Heart left ventricle (tissue), 16 donors: ENCODE results near the gene SIRPD. TPM values are rescaled to one million over a fixed set of nuclear protein-coding genes. Genes with fewer than 3 reads are reported as not detected.

Experiments
- ATAC-seq, 4 donors: fragments of 200-7000 bp; cut with Tn5 transposase; one replicate each; pipeline ENCODE4 v1.9.1; 2020 to 2022; ENCODE audit warnings: moderate library complexity in 4 of 4, mild to moderate bottlenecking in 3 of 4, moderate number of reproducible peaks in 1 of 4
- DNase-seq, 5 donors: peaks; one replicate each; pipeline ENCODE4 v3.0.0-alpha.2; 2020
- H3K27ac ChIP-seq, 12 donors: fragments of 200-600 bp; sonication (generic) in 4 of 12; one replicate each; pipeline versions ENCODE4 v1.5.0 to v1.8.0; 2016 to 2022; ENCODE audit warnings: mild to moderate bottlenecking in 2 of 12
- H3K27me3 ChIP-seq, 9 donors: fragments of 200-600 bp; sonication (generic) in 2 of 9; one replicate each; pipeline versions ENCODE4 v1.5.1 to v1.8.0; 2016 to 2022; ENCODE audit warnings: mild to moderate bottlenecking in 3 of 9
- H3K36me3 ChIP-seq, 9 donors: fragments of 200-600 bp; sonication (generic) in 2 of 9; one replicate each; pipeline versions ENCODE4 v1.5.0 to v1.8.0; 2018 to 2022; ENCODE audit warnings: mild to moderate bottlenecking in 2 of 9
- H3K4me1 ChIP-seq, 12 donors: fragments of 200-600 bp; sonication (generic) in 4 of 12; one replicate each; pipeline versions ENCODE4 v1.5.0 to v1.8.0; 2016 to 2022; ENCODE audit warnings: mild to moderate bottlenecking in 3 of 12
- H3K4me3 ChIP-seq, 12 donors: fragments of 200-600 bp; sonication (generic) in 4 of 12; one replicate each; pipeline versions ENCODE4 v1.5.0 to v1.8.0; 2017 to 2022; ENCODE audit warnings: mild to moderate bottlenecking in 9 of 12, moderate library complexity in 4 of 12
- H3K9me3 ChIP-seq, 12 donors: fragments of 200-600 bp; sonication (generic) in 4 of 12; one replicate each; pipeline versions ENCODE4 v1.5.0 to v1.8.0; 2016 to 2022; ENCODE audit warnings: mild to moderate bottlenecking in 1 of 12
- POLR2A ChIP-seq, 2 donors: fragments of 450-650 bp; IDR thresholded peaks; one replicate each; pipeline ENCODE4 v1.6.1; 2017; ENCODE audit warnings: antibody characterized with exemption in 2 of 2, mild to moderate bottlenecking in 2 of 2, moderate library complexity in 2 of 2
- WGBS, 4 donors: extraction: QIAGEN DNeasy Blood & Tissue Kit in 2 of 4; methylation state at CpG; one replicate each; pipeline versions ENCODE4 v1.1.5 to v1.1.7; 2013 to 2018; 5-methylcytosine and 5-hydroxymethylcytosine counted together
- intact Hi-C, 10 donors: fragments of 100-400 bp; cut with DNase I; formaldehyde crosslinking; loops; one replicate each; pipeline versions ENCODE4 v1.11.1 to v1.14.2; 2022
- polyA plus RNA-seq, 2 donors: library from polyadenylated mRNA; stranded (reverse); fragments of 200-250 nt; gene quantifications; one replicate each; pipeline ENCODE4 v1.2.3, GENCODE V29; 2013
- total RNA-seq, 9 donors: library from RNA; depleted of rRNA in 2 of 9; stranded (reverse); fragments of >200 nt in 2 of 9; fragmentation: NEBNext Ultra II Directional in 3 of 9; extraction: Animal tissue kit (Norgen Biotek cat#: 25700) in 3 of 9; gene quantifications; one replicate each; pipeline versions ENCODE4 v1.1.0 to v1.2.4, GENCODE V29; 2016 to 2023
- TF ChIP-seq, protein P1 (sequence below), 12 donors: fragments of 200-600 bp; sonication (generic) in 4 of 12; IDR thresholded peaks; one replicate each; pipeline versions ENCODE4 v1.5.0 to v1.8.0; 2018 to 2022; ENCODE audit warnings: antibody characterized with exemption in 12 of 12, mild to moderate bottlenecking in 5 of 12
- donor health status: ischemic (EF 13 %, LVEDD 7.1; RV severe dilation, severe dysfunction).
- donor health status: healthy with polysubstance abuse.
- donor health status: DM: no; HTN: yes; CAD: no.
- donor health status: DM: no; HTN: no; CAD: no.
- donor health status: ischemic (EF 25% LVEDD 6.9; RV normal size, moderate dysfunction).
- donor health status: ischemic (EF 25% LVEDD 5.7; RV mildly dilated, moderate dysfunction).
- donor health status: healthy.
- donor health status: DM: yes; HTN: yes; CAD: no.
- donor health status: ischemic (EF 35%, LVEDD 5.7; RV mildly dilated, moderate dysfunction).
- donor health status: nonischemic (EF 11% LVEDD 7.7; RV severe dilation, severe dysfunction).
- donor health status: DM: yes; HTN: yes; CAD: no.
- donor health status: PGD.
- donor health status: ischemic (EF 29% LVEDD 5.4; RV normal size, mild dysfunction).
- donor health status: nonischemic (EF 23%, LVEDD 6.1; RV moderate dilation, normal function).

SIRPD gene
- total and polyA plus RNA-seq, 11 donors, result 1.1 TPM; not detected in 10

GRCh38 chr20:1538655-1539054 is 18.9 kb downstream of the SIRPD start:
- DNase-seq, result no peak
- TF ChIP-seq, protein P1, sequence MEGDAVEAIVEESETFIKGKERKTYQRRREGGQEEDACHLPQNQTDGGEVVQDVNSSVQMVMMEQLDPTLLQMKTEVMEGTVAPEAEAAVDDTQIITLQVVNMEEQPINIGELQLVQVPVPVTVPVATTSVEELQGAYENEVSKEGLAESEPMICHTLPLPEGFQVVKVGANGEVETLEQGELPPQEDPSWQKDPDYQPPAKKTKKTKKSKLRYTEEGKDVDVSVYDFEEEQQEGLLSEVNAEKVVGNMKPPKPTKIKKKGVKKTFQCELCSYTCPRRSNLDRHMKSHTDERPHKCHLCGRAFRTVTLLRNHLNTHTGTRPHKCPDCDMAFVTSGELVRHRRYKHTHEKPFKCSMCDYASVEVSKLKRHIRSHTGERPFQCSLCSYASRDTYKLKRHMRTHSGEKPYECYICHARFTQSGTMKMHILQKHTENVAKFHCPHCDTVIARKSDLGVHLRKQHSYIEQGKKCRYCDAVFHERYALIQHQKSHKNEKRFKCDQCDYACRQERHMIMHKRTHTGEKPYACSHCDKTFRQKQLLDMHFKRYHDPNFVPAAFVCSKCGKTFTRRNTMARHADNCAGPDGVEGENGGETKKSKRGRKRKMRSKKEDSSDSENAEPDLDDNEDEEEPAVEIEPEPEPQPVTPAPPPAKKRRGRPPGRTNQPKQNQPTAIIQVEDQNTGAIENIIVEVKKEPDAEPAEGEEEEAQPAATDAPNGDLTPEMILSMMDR (IDR thresholded peaks at IDR 0.05), result no peak
- TF ChIP-seq POLR2A (IDR thresholded peaks at IDR 0.05), result no peak
- Histone ChIP-seq H3K27me3 (peaks cover 0 to 11% (median 0%) of the 10 kb centered on the region in 9 donors), H3K36me3 (no peaks in the 10 kb centered on the region), H3K4me1 (peaks cover 0 to 26% (median 0%) of the 10 kb centered on the region in 12 donors), H3K4me3 (no peak overlapping the region), H3K27ac (peak overlapping the region in 1 of 12 donors; percentile 86), H3K9me3 (peaks cover 0 to 6% (median 0%) of the 10 kb centered on the region in 12 donors)
- intact Hi-C loops, result no loop called here
- no peak for ATAC-seq

GRCh38 chr20:1537731-1538058 is 19.8 kb downstream of the SIRPD start:
- Histone ChIP-seq H3K9me3 (peaks cover 0 to 6% (median 0%) of the 10 kb centered on the region in 12 donors), H3K27ac (peak overlapping the region in 5 of 12 donors; percentile 11 to 86 (median 65)), H3K4me1 (peaks cover 0 to 26% (median 0%) of the 10 kb centered on the region in 12 donors), H3K27me3 (peaks cover 0 to 15% (median 0%) of the 10 kb centered on the region in 9 donors), H3K36me3 (no peaks in the 10 kb centered on the region), H3K4me3 (peak overlapping the region in 1 of 12 donors; percentile 18)
- DNase-seq (peak; percentile 39 to 76 (median 59)), ATAC-seq (peak; percentile 55 to 90 (median 80))
- intact Hi-C loops, result no loop called here
- TF ChIP-seq POLR2A (IDR thresholded peaks at IDR 0.05), result no peak
- TF ChIP-seq, protein P1 (IDR thresholded peaks at IDR 0.05), result no peak
- WGBS, 4 donors, result 50 to 73% (median 61%) methylated on average over 4 of the region's 4 CpGs

GRCh38 chr20:1536893-1537730 is 20.4 kb downstream of the SIRPD start:
- H3K4me1 ChIP-seq, result peaks cover 0 to 26% (median 0%) of the 10 kb centered on the region in 12 donors
- H3K4me3 ChIP-seq, result peak overlapping the region in 1 of 12 donors; percentile 18
- H3K27ac ChIP-seq, result peak overlapping the region in 6 of 12 donors; percentile 11 to 86 (median 54)
- H3K9me3 ChIP-seq, result peaks cover 0 to 6% (median 0%) of the 10 kb centered on the region in 12 donors
- ATAC-seq, result peak; percentile 55 to 72 (median 60)
- H3K27me3 ChIP-seq, result peaks cover 0 to 20% (median 0%) of the 10 kb centered on the region in 9 donors
- TF ChIP-seq, protein P1 (IDR thresholded peaks at IDR 0.05), result no peak
- TF ChIP-seq POLR2A (IDR thresholded peaks at IDR 0.05), result no peak
- H3K36me3 ChIP-seq, result no peaks in the 10 kb centered on the region
- DNase-seq, result peak in 1 of 5 donors; percentile 61
- intact Hi-C loops, result no loop called here
- 69 to 74% (median 70%) methylated on average over 10 to 11 of the region's 11 CpGs for WGBS, 4 donors

GRCh38 chr20:1535420-1536175 is 21.9 kb downstream of the SIRPD start:
- ATAC-seq (peak in 3 of 4 donors; percentile 40 to 58 (median 41)), DNase-seq (peak in 1 of 5 donors; percentile 38)
- Histone ChIP-seq H3K36me3 (no peaks in the 10 kb centered on the region), H3K9me3 (peaks cover 0 to 6% (median 0%) of the 10 kb centered on the region in 12 donors), H3K4me1 (peaks cover 0 to 26% (median 0%) of the 10 kb centered on the region in 12 donors), H3K27ac (peak overlapping the region in 1 of 12 donors; percentile 86), H3K27me3 (peaks cover 0 to 20% (median 0%) of the 10 kb centered on the region in 9 donors), H3K4me3 (no peak overlapping the region)
- 75 to 84% (median 81%) methylated on average over 5 of the region's 5 CpGs for WGBS, 4 donors
- intact Hi-C loops, result no loop called here
- TF ChIP-seq, protein P1 (IDR thresholded peaks at IDR 0.05), result no peak
- no peak for TF ChIP-seq POLR2A (IDR thresholded peaks at IDR 0.05)
